Left ventricle myocardium inferior (tissue), 1 donor: ENCODE data around the gene ARSG. TPM values are rescaled to one million over a fixed set of nuclear protein-coding genes. Genes with fewer than 3 reads are reported as not detected.

Experiments used
- DNase-seq: peaks from one replicate; pipeline ENCODE4 v3.0.0-alpha.2; 2020
- H3K27ac ChIP-seq: fragments of 200-600 bp; replicated peaks from 2 replicates; pipeline ENCODE4 v1.8.0; 2021
- H3K27me3 ChIP-seq: fragments of 200-600 bp; 2 replicates; pipeline ENCODE4 v1.8.0; 2021; ENCODE audit warnings: low read depth
- H3K36me3 ChIP-seq: fragments of 200-600 bp; 2 replicates; pipeline ENCODE4 v1.8.0; 2021
- H3K4me1 ChIP-seq: fragments of 200-600 bp; 2 replicates; pipeline ENCODE4 v1.8.0; 2021
- H3K4me3 ChIP-seq: fragments of 200-600 bp; 2 replicates; pipeline ENCODE4 v1.8.0; 2021; ENCODE audit warnings: mild to moderate bottlenecking, moderate library complexity
- H3K9me3 ChIP-seq: fragments of 200-600 bp; replicated peaks from 2 replicates; pipeline ENCODE4 v1.8.0; 2021
- CTCF ChIP-seq: fragments of 200-600 bp; IDR thresholded peaks from 2 replicates; pipeline ENCODE4 v1.8.0; 2021; ENCODE audit warnings: antibody characterized with exemption, mild to moderate bottlenecking, borderline replicate concordance
- intact Hi-C: fragments of 100-400 bp; cut with micrococcal nuclease; formaldehyde crosslinking; loops from one replicate; pipeline ENCODE4 v1.11.0; 2022
- total RNA-seq: library from RNA; stranded (reverse); fragmentation: NEBNext Ultra II Directional; extraction: Animal tissue kit (Norgen Biotek cat#: 25700); gene quantifications from one replicate; pipeline ENCODE4 v1.2.1, GENCODE V29; 2021
- donor health status: DM: no; HTN: yes; CAD: no; lungs with severe emphysema.

The ARSG gene
- total RNA-seq, 1 donor from 2014 or later: 3.7 TPM

DNA sequence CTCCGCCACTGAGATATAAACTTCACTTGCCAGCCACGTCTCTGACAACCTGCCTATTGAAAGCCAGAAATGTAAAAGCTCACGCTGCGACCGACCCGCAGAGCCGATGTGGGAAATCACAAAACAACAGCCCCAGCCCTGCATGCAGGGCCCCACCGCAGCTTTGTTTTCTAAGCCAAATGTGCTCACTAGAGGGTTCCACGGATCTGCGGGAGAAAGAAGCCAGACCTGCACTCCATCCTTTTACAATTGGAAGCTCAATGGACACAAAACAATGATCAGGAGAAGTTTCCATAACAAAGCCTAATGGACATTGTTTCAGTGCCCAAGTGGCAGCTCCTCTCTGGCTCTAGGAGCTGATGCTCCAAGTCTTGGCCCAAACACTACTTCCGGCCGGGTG is 132.9 kb downstream of the ARSG start:
- intact Hi-C loops: no loop called here
- no peak for TF ChIP-seq CTCF
- Histone ChIP-seq H3K9me3 (no peaks in the 10 kb centered on the region), H3K36me3 (peaks cover 100% of the 10 kb centered on the region), H3K4me1 (peaks cover 5% of the 10 kb centered on the region), H3K27ac (no peak overlapping the region), H3K4me3 (no peak overlapping the region), H3K27me3 (no peaks in the 10 kb centered on the region)
- no peak for DNase-seq

GRCh38 chr17:68424861-68425260 is 133.6 kb downstream of the ARSG start:
- Histone ChIP-seq H3K4me1 (peaks cover 4% of the 10 kb centered on the region), H3K27me3 (no peaks in the 10 kb centered on the region), H3K36me3 (peaks cover 100% of the 10 kb centered on the region), H3K9me3 (no peaks in the 10 kb centered on the region), H3K27ac (no peak overlapping the region), H3K4me3 (no peak overlapping the region)
- intact Hi-C loops: no loop called here
- no peak for DNase-seq
- no peak for TF ChIP-seq CTCF

- Histone ChIP-seq H3K27ac (no peak overlapping the region), H3K4me3 (no peak overlapping the region), H3K36me3 (peaks cover 100% of the 10 kb centered on the region), H3K9me3 (no peaks in the 10 kb centered on the region), H3K4me1 (peaks cover 5% of the 10 kb centered on the region), H3K27me3 (no peaks in the 10 kb centered on the region)
- intact Hi-C loops: no loop called here
- TF ChIP-seq CTCF: no peak
- no peak for DNase-seq
Observed at GRCh38 chr17:68425979-68426378, 134.7 kb downstream of the ARSG start.

DNA sequence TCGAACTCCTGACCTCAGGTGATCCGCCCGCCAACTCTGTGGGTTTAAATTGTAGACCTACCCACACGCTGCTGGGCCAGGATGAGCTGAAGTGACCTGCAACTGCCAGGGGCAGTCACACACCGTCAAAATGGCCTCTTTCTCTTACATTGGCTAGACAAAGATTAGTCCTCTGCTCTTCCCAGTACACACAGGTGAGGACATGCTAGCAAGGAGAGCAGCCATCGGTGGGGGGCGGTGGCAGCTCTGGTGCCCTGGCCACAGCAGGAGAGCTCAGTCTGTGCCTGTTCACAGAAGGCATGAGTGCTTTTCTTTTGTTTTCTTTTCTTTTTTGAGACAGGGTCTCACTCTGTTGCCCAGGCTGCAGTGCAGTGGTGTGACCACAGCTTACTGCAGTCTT is 136.3 kb downstream of the ARSG start:
- Histone ChIP-seq H3K4me3 (no peak overlapping the region), H3K27ac (no peak overlapping the region), H3K27me3 (no peaks in the 10 kb centered on the region), H3K36me3 (peaks cover 100% of the 10 kb centered on the region), H3K9me3 (no peaks in the 10 kb centered on the region), H3K4me1 (peaks cover 21% of the 10 kb centered on the region)
- TF ChIP-seq CTCF: no peak
- no peak for DNase-seq
- intact Hi-C loops: no loop called here

- Histone ChIP-seq H3K4me1 (peaks cover 29% of the 10 kb centered on the region), H3K36me3 (peaks cover 100% of the 10 kb centered on the region), H3K27ac (peak overlapping the region; percentile 25), H3K4me3 (no peak overlapping the region), H3K27me3 (no peaks in the 10 kb centered on the region), H3K9me3 (no peaks in the 10 kb centered on the region)
- DNase-seq: no peak
- TF ChIP-seq CTCF: no peak
- intact Hi-C loops: no loop called here
Observed at GRCh38 chr17:68428498-68429172, 137.3 kb downstream of the ARSG start.
